ENCODE measurements around the gene NFIA.
A peak's percentile ranks its signal among the peaks of the same experiment; 100 is the strongest.
"Not testable (repeated sequence)": the region's sequence is repeated elsewhere in the genome, so short reads cannot be mapped to it uniquely, and the experiment has no call there.

NFIA gene

DNA sequence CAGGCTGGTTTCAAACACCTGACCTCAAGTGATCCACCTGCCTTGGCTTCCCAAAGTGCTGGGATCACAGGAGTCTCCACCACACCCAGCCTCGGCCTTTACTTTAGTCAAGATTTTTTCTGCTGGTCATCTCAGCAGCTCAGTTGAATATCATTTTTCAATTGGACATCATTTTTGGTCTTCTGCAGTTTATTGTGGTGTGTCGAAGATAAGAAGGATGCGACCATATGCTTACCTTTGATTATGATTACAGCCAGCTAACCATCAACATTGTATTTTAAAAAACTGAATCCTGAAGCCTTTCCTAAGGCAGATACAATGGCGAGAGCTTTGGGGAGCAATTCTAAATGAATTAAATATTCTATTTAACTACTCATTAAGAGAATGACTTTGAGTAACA is 12.3 kb upstream of the NFIA start:
- H3K4me1 Mint-ChIP-seq = no peaks in the 10 kb centered on the region
- H3K36me3 Mint-ChIP-seq (ENCODE audit: low read depth) = no peaks in the 10 kb centered on the region
- peaks cover 6% of the 10 kb centered on the region for H3K27me3 Mint-ChIP-seq (ENCODE audit: low read depth)
- H3K27ac Mint-ChIP-seq = no peak overlapping the region
- H3K9me3 Mint-ChIP-seq = no peaks in the 10 kb centered on the region
- TF ChIP-seq, protein P1, sequence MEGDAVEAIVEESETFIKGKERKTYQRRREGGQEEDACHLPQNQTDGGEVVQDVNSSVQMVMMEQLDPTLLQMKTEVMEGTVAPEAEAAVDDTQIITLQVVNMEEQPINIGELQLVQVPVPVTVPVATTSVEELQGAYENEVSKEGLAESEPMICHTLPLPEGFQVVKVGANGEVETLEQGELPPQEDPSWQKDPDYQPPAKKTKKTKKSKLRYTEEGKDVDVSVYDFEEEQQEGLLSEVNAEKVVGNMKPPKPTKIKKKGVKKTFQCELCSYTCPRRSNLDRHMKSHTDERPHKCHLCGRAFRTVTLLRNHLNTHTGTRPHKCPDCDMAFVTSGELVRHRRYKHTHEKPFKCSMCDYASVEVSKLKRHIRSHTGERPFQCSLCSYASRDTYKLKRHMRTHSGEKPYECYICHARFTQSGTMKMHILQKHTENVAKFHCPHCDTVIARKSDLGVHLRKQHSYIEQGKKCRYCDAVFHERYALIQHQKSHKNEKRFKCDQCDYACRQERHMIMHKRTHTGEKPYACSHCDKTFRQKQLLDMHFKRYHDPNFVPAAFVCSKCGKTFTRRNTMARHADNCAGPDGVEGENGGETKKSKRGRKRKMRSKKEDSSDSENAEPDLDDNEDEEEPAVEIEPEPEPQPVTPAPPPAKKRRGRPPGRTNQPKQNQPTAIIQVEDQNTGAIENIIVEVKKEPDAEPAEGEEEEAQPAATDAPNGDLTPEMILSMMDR (IDR thresholded peaks at IDR 0.05; ENCODE audit: unreplicated experiment in 3 of 3) = no peak
- no peak overlapping the region for H3K4me3 Mint-ChIP-seq

DNA sequence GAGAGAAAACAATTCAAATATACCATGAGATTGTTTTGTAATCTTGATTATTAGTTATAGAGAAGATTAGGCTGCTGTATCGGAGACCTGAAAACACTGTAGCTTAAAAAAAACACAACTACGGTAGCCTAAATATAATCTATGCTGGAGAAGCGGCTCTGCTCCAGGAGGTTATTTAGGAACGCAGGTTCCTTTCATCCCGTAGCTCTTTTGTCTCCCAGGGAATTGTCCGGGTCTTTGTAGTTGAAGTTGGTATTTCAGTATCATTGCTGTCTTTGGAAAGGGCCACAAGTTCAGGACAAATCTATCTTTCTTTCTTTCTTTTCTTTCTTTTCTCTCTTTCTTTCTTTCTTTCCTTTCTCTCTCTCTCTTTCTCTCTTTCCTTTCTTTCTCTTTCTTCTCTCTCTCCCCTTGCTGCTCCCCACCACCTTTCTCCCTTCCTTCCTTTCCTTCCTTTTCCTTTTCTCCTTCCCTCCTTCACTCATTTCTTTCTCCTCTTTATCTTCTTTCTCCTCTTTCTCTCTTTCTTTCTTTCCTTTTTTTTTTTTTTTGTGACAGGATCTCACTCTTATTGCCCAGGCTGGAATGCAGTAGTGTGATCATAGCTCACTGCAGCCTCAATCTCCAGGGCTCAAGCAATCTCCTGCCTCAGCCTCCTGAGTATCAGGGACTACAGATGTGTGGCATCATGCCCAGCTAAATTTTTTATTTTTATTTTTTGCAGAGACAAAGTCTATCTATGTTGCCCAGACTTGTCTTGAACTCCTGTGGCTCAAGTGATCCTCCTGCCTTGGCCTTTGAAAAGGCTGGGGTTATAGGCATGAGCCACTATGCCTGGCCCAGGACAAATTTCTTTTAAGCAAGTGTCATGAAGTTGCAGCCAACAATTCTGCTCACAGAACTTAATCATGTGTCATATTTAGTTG is 10.9 kb upstream of the NFIA start:
- H3K4me3 Mint-ChIP-seq = no peak overlapping the region
- H3K36me3 Mint-ChIP-seq (ENCODE audit: low read depth) = no peaks in the 10 kb centered on the region
- H3K27ac Mint-ChIP-seq = no peak overlapping the region
- peaks cover 6% of the 10 kb centered on the region for H3K27me3 Mint-ChIP-seq (ENCODE audit: low read depth)
- no peaks in the 10 kb centered on the region for H3K9me3 Mint-ChIP-seq
- H3K4me1 Mint-ChIP-seq = peaks cover 5% of the 10 kb centered on the region
- TF ChIP-seq, protein P1 (IDR thresholded peaks at IDR 0.05; ENCODE audit: unreplicated experiment in 3 of 3) = no peak

DNA sequence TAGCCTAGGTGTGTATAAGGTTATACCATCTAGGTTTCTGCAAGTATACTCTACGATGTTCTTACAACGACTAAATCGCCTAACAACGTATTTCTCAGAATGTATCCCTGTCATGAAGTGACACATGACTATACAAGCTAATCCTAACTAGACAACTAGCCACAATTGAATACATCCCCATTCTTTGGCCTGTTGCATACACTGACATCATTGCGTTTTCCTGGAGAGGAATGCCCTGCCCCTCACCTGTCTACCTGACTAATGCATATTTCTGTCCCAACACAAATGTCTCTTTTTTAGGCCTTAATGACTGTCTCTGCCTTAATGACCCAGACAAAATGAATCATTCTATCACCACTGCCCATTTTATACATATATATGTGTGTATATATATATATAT is 8.5 kb upstream of the NFIA start:
- no peaks in the 10 kb centered on the region for H3K36me3 Mint-ChIP-seq (ENCODE audit: low read depth)
- no peak overlapping the region for H3K27ac Mint-ChIP-seq
- H3K4me3 Mint-ChIP-seq = no peak overlapping the region
- H3K4me1 Mint-ChIP-seq = peaks cover 20% of the 10 kb centered on the region
- TF ChIP-seq, protein P1 (IDR thresholded peaks at IDR 0.05; ENCODE audit: unreplicated experiment in 3 of 3) = no peak
- H3K27me3 Mint-ChIP-seq (ENCODE audit: low read depth) = peaks cover 6% of the 10 kb centered on the region
- no peaks in the 10 kb centered on the region for H3K9me3 Mint-ChIP-seq

DNA sequence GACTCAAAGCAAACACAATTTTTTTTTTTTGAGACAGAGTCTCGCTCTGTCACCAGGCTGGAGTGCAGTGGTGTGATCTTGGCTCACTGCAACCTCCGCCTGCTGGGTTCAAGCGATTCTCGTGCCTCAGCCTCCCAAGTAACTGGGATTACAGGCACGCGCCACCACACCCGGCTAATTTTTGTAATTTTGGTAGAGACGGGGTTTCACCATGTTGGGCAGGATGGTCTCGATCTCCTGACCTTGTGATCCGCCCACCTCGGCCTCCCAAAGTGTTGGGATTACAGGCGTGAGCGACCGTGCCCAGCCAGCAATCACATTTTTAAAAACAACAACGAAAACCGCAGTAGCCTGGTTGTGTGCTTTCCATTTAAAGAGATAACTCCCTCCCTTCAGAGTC is 6.5 kb upstream of the NFIA start:
- H3K4me3 Mint-ChIP-seq = peak overlapping the region; percentile 87 to 98 (median 97)
- peaks cover 40% of the 10 kb centered on the region for H3K4me1 Mint-ChIP-seq
- not testable (repeated sequence) for H3K9me3 Mint-ChIP-seq; H3K36me3 Mint-ChIP-seq (ENCODE audit: low read depth); H3K27me3 Mint-ChIP-seq (ENCODE audit: low read depth)
- H3K27ac Mint-ChIP-seq = peak overlapping the region; percentile 88 to 97 (median 96)

DNA sequence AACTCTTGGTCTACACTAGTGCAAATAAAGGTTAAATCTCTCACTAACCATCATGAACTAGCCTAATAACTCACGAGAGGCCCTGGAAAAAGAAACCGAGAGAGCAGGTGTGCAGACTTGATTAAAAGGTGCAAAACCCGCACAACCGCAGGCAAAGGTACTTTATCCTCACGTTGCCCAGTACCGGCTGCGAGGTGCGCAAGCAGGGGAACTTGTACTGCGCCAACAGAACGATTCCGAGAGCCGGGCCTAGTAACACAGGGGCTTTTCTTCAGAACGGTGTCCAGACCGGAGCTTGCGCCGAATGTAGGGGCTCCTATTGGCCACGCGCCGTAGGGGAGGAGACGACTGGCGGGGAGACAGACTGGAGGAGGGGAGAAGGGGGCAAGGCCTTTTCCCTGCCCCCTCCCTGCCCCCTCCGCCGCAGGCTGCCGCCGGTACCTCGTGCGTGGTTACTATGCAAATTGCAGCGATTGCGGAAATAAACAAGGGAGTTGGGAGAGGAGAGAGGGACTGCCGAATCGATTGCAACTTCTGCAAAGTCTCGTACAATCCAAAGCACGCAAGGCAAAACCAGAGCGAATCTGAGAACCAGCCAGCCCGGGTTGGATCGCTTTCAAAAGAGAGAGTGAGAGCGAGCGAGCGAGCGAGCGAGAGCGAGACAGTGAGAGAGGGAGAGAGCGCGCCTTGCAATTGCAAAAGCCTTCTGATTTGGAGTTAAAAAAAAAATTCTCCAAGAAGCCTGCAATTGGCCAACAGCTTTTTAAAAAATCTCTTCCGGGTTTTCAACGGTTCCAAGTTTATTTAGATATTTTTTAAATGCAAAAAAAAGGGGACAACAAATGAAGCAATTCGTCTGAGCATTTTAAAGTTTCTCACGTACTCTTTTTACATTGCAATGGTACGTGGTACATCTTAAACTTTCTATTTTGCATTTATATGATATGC is 5.4 kb upstream of the NFIA start:
- peaks cover 7% of the 10 kb centered on the region for H3K27me3 Mint-ChIP-seq (ENCODE audit: low read depth)
- no peaks in the 10 kb centered on the region for H3K36me3 Mint-ChIP-seq (ENCODE audit: low read depth)
- TF ChIP-seq, protein P1 (IDR thresholded peaks at IDR 0.05; ENCODE audit: unreplicated experiment in 3 of 3) = no peak
- peaks cover 47% of the 10 kb centered on the region for H3K4me1 Mint-ChIP-seq
- H3K9me3 Mint-ChIP-seq = no peaks in the 10 kb centered on the region
- peak overlapping the region; percentile 87 to 98 (median 97) for H3K4me3 Mint-ChIP-seq
- H3K27ac Mint-ChIP-seq = peak overlapping the region; percentile 88 to 97 (median 96)

Measured in nephron (organoid).